Measurements from ENCODE around the gene APOC3.

APOC3 gene

GRCh38 chr11:116879800-116880625 is 50.3 kb downstream of the APOC3 start:
- no peak for DNase-seq

- no peak for DNase-seq
Measured at GRCh38 chr11:116881143-116881542, 51.4 kb downstream of the APOC3 start.

- no peak for DNase-seq
Measured at GRCh38 chr11:116882386-116882785, 52.7 kb downstream of the APOC3 start.
